Nephron (organoid): Measurements from ENCODE around the gene LRRC49.

Source experiments
- H3K27ac Mint-ChIP-seq, 3 experiments: 2 replicates each; pipeline ENCODE4 v1.8.0; 2020; ENCODE audit warnings: mixed read lengths in 3 of 3, mild to moderate bottlenecking in 2 of 3, moderate library complexity in 1 of 3
- H3K27me3 Mint-ChIP-seq: 2 replicates; pipeline ENCODE4 v1.8.0; 2021; ENCODE audit warnings: low read depth, mild to moderate bottlenecking, moderate library complexity, mixed read lengths
- H3K36me3 Mint-ChIP-seq: 2 replicates; pipeline ENCODE4 v1.8.0; 2020; ENCODE audit warnings: low read depth, mixed read lengths
- H3K4me1 Mint-ChIP-seq: 2 replicates; pipeline ENCODE4 v1.8.0; 2020; ENCODE audit warnings: mixed read lengths
- H3K4me3 Mint-ChIP-seq, 3 experiments: 2 replicates each; pipeline ENCODE4 v1.8.0; 2020; ENCODE audit warnings: mild to moderate bottlenecking in 3 of 3, mixed read lengths in 3 of 3, moderate library complexity in 2 of 3
- H3K9me3 Mint-ChIP-seq: 2 replicates; pipeline ENCODE4 v1.8.0; 2020; ENCODE audit warnings: mixed read lengths
- TF ChIP-seq, protein P1 (sequence below), 3 experiments: fragments of 200-600 bp; sonication (generic); IDR thresholded peaks; one replicate each; pipeline ENCODE4 v1.5.0; 2021; ENCODE audit warnings: antibody characterized with exemption in 3 of 3; ENCODE audit not compliant: unreplicated experiment in 3 of 3

LRRC49 gene

DNA sequence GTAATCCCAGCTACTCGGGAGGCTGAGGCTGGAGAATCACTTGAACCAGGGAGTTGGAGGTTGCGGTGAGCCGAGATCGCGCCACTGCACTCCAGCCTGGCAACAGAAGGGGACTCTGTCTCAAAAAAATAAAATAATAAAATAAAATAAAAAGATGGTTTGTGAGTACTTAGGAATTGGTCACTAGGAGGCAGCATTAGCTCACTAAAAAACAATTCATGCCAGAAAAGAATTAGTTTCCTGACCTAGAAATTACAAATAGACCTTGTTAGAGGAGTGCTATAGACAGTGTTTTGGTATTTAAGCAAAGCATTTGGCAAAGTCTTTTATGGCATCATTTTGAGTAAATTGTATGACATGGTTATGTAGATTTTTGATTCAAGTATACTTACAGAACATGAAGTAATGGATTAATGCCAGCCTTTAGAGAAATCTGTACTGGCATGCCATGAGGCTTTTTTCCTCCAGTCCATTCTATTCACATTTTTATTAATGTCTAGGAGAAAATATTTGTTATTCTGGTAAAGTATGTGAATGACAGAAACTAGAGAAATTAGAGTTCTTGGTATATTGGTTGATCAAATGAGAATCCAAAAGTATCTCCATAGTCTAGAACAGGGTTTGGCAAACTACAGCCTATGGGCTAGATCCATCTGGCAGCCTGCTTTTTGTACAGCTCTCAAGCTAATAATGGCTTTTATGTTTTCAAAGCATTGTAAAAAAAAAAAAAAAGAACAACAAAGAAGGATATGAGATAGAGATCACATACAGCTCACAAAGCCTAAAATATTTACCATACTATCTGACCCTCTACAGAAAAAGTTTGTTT is 81.6 kb downstream of the LRRC49 start:
- Mint-ChIP-seq H3K27me3 (no peaks in the 10 kb centered on the region), H3K9me3 (peaks cover 8% of the 10 kb centered on the region), H3K4me1 (no peaks in the 10 kb centered on the region), H3K4me3 (no peak overlapping the region), H3K36me3 (peaks cover 4% of the 10 kb centered on the region), H3K27ac (no peak overlapping the region)
- TF ChIP-seq, protein P1, sequence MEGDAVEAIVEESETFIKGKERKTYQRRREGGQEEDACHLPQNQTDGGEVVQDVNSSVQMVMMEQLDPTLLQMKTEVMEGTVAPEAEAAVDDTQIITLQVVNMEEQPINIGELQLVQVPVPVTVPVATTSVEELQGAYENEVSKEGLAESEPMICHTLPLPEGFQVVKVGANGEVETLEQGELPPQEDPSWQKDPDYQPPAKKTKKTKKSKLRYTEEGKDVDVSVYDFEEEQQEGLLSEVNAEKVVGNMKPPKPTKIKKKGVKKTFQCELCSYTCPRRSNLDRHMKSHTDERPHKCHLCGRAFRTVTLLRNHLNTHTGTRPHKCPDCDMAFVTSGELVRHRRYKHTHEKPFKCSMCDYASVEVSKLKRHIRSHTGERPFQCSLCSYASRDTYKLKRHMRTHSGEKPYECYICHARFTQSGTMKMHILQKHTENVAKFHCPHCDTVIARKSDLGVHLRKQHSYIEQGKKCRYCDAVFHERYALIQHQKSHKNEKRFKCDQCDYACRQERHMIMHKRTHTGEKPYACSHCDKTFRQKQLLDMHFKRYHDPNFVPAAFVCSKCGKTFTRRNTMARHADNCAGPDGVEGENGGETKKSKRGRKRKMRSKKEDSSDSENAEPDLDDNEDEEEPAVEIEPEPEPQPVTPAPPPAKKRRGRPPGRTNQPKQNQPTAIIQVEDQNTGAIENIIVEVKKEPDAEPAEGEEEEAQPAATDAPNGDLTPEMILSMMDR (IDR thresholded peaks at IDR 0.05; ENCODE audit: unreplicated experiment in 3 of 3) = peak; percentile 31 to 62 (median 41)

- TF ChIP-seq, protein P1 (IDR thresholded peaks at IDR 0.05; ENCODE audit: unreplicated experiment in 3 of 3) = no peak
- Mint-ChIP-seq H3K27ac (no peak overlapping the region), H3K4me3 (no peak overlapping the region), H3K9me3 (no peaks in the 10 kb centered on the region), H3K4me1 (no peaks in the 10 kb centered on the region), H3K36me3 (peaks cover 4% of the 10 kb centered on the region), H3K27me3 (no peaks in the 10 kb centered on the region)
Observed at GRCh38 chr15:70976851-70977250, 84.2 kb downstream of the LRRC49 start.

DNA sequence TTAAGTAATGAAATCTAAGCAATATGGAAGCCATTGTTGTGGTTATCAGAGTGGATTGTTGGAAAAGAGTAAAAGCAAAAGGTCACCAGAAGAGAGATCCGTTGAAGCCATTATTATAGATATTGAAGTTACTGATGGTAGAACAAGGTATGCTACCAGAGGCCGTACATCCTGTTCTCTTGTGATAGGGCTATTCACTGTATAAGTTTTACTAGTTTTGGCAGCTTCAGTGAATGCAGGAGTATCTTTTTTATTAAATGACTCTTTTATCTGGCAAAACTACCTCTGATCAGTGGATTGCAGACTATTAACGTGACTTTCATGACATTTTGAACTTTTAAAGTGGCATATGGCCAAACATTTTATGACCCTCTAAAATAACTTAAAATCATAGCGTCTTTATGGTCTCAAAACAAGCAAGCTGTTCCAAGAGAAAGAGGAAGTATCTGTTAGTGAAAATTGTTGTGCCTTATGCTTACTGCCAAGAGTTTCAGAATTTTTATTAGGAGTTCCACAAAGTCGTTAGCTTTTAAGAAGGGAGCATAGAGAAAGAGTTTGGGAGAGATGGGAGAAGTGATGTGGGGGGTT is 102.9 kb downstream of the LRRC49 start:
- Mint-ChIP-seq H3K4me3 (no peak overlapping the region), H3K9me3 (peaks cover 28% of the 10 kb centered on the region), H3K4me1 (peaks cover 11% of the 10 kb centered on the region), H3K36me3 (peaks cover 52% of the 10 kb centered on the region), H3K27me3 (no peaks in the 10 kb centered on the region), H3K27ac (peak overlapping the region; percentile 68 to 86 (median 72))
- TF ChIP-seq, protein P1 (IDR thresholded peaks at IDR 0.05; ENCODE audit: unreplicated experiment in 3 of 3) = no peak

- TF ChIP-seq, protein P1 (IDR thresholded peaks at IDR 0.05; ENCODE audit: unreplicated experiment in 3 of 3) = no peak
- peaks cover 30% of the 10 kb centered on the region for H3K9me3 Mint-ChIP-seq
Observed at GRCh38 chr15:70998319-70998718, 105.7 kb downstream of the LRRC49 start.

DNA sequence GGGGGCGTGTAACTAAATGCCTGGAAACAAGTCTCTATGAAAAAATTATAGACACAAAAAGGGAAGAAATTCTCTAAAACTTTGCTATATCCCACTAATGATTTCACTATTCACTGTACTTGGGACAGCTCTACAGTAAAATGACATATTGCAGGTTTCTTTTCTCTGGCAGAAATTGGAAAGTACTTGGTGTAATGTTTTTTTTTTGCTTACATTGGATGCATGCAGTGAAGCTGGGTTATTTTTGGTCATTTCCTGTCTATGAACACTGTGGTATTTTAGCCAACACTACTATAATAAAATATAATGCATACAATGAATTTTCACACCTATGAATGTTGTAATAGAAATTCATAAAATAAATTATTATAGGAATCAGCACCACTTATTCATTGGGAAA is 109.7 kb downstream of the LRRC49 start:
- Mint-ChIP-seq H3K27ac (peak overlapping the region in 2 of 3 experiments; percentile 63 to 72), H3K36me3 (peaks cover 42% of the 10 kb centered on the region), H3K4me3 (no peak overlapping the region), H3K27me3 (no peaks in the 10 kb centered on the region), H3K9me3 (peaks cover 26% of the 10 kb centered on the region), H3K4me1 (peaks cover 4% of the 10 kb centered on the region)
- TF ChIP-seq, protein P1 (IDR thresholded peaks at IDR 0.05; ENCODE audit: unreplicated experiment in 3 of 3) = no peak

More at GRCh38 chr15:70998319-70998718, 105.7 kb downstream of the LRRC49 start:
- peaks cover 43% of the 10 kb centered on the region for H3K36me3 Mint-ChIP-seq
- no peak overlapping the region for H3K27ac Mint-ChIP-seq
- H3K4me1 Mint-ChIP-seq = peaks cover 14% of the 10 kb centered on the region
- no peak overlapping the region for H3K4me3 Mint-ChIP-seq
- H3K27me3 Mint-ChIP-seq = no peaks in the 10 kb centered on the region
